ENCODE results near the gene SPR. TPM values are rescaled to one million over a fixed set of nuclear protein-coding genes. Genes with fewer than 3 reads are reported as not detected.
"Not testable (repeated sequence)": the region's sequence is repeated elsewhere in the genome, so short reads cannot be mapped to it uniquely, and the experiment has no call there.

SPR gene
- total RNA-seq, 1 experiment from 2014 or later: 65.8 TPM

DNA sequence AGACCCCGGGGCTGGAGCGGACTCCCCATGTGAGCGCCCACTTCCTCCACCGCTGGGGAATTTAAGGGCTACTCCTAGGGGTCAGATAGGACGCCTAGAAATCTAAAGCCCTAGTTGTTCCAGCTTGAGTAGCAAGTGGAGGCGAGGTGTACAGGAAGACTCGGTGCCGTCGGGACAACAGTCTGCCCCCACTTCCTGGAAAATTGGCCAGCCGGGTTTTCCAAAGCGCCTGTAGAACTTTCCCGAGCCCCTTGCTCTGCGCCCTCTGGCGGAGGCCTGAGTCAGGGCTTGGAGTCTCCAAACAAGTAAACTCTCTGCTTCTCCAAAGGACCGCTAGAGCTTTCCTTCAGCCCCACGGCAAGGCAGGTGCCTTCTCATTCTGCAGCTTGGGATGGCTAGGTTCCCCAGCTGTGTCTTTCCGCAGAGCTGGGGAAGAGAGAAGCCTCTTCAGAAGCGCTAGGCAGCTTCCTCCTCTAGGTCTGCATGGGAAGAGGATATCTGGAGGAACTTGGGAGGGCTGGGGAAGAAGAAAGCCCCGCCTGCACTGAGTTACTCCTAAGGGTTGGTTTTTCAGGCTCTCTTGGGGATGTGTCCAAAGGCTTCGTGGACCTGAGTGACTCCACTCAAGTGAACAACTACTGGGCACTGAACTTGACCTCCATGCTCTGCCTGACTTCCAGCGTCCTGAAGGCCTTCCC is 681 bp downstream of the SPR start:
- in situ Hi-C loops (cut with HindIII; ENCODE audit: low sequenced_read_pairs): no loop called here
- DNase-seq (ENCODE audit: low spot score): peak; percentile 89

DNA sequence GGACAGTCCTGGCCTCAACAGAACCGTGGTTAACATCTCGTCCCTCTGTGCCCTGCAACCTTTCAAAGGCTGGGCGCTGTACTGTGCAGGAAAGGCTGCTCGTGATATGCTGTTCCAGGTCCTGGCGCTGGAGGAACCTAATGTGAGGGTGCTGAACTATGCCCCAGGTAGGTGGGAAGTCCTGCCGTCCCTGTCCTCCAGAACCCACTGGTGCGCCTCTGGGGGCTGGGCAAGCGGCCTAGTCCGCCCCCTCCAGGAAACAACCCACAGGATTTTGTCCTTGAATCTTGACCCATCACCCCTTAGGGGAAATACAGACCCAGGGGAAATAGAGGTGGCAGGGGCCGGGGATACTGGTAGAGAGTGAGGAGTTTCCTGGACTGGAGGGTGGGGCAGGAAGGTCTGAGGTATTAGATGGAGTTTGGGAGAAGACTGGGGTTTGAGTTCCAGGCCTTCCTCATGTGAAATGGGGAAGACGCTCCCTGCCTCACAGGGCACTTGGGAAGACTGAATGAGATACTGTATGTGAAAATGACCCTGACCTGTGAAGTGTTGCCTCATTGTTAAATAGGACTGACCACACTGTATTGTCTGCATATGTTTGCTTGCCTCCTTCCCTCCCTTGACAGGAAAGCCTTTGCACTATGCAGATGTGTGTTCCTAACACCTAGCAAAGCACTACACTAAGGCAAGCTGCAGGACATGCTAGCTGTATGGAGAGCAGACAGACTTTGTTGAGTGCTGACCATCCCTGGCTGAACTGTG is 1.4 kb downstream of the SPR start:
- DNase-seq (ENCODE audit: low spot score): no peak
- in situ Hi-C loops (cut with HindIII; ENCODE audit: low sequenced_read_pairs): no loop called here

GRCh38 chr2:72889991-72890390 is 2.8 kb downstream of the SPR start:
- in situ Hi-C loops (cut with HindIII; ENCODE audit: low sequenced_read_pairs): no loop called here
- DNase-seq (ENCODE audit: low spot score): no peak

- in situ Hi-C loops (cut with HindIII; ENCODE audit: low sequenced_read_pairs): no loop called here
- DNase-seq (ENCODE audit: low spot score): no peak
These were observed 4.0 kb downstream of the SPR start for GRCh38 chr2:72891091-72891818.

DNA sequence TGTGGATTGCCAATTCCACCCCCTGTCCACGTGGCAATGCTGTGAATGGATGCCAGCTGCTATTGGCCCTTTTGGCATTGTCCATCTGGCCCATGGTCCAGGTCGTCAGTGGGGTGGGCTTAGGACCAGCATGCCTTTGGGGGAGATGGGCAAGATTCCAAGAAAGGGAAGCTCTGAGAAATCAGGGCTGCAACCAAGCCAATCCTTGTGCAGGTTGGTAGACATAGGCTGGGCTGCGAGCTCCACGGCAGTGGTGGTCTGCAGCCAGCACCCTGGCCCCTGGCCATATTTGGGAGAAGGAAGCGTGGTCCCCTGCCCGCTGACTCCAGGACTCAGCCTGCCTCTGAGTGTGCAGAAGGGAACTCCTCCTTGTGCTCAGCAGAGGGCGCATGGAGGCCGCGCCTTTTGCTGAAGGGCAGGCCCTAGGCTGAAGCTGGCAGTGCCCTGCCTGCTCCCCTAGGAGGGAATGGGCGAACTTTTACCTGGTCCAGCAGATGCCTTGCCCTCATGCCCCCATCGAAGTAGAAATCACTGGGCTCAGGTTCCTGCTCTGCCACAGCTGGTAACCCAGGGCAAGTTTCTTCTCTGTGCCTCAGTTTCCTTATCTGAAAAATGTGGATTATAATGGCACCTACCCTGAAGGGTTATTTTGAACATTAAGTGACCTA is 5.4 kb downstream of the SPR start:
- DNase-seq (ENCODE audit: low spot score): peak; percentile 78
- in situ Hi-C loops (cut with HindIII; ENCODE audit: low sequenced_read_pairs): no loop called here

DNA sequence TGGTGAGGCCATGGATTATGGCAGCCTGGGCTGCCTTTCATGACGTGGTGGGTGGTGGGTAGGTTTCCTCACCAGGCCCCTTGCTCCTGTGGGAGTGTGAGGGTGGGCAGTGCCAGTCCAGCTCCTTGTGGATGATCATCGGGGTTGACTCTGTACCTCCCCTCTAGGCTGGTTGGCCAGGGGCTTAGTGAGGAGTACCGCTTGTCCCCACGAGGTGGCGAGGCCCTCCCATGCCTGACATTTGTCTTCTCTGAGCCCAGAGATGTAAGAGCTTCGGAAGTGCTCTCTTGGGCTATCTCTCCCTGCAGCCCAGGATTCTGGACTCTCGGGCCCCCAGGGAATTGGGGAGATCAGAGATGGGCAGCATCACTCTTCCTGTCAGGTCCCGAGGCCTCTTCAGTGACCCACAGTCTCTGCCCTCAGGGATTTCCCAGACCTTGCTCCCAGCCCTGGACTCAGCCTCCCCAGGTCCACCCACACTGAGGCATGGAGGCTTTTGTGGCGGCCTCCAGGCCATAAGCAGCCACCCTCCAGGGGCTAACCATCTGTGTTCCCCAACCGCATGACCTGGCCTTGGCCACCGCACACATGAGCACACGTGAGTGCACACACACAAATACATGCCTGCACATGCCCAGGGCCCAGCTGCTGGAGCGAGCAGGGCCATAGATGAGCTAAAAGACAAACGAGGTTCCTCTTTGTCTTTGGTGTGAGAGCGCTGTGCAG is 6.5 kb downstream of the SPR start:
- in situ Hi-C loops (cut with HindIII; ENCODE audit: low sequenced_read_pairs): no loop called here
- peak; percentile 32 for DNase-seq (ENCODE audit: low spot score)

- in situ Hi-C loops (cut with HindIII; ENCODE audit: low sequenced_read_pairs): no loop called here
- DNase-seq (ENCODE audit: low spot score): no peak
These were observed 7.3 kb downstream of the SPR start for GRCh38 chr2:72894514-72894913.

- in situ Hi-C loops (cut with HindIII; ENCODE audit: low sequenced_read_pairs): no loop called here
- no peak for DNase-seq (ENCODE audit: low spot score)
These were observed 7.9 kb downstream of the SPR start for GRCh38 chr2:72895154-72895553.

GRCh38 chr2:72895759-72896281 is 8.6 kb downstream of the SPR start:
- in situ Hi-C loops (cut with HindIII; ENCODE audit: low sequenced_read_pairs): no loop called here
- no peak for DNase-seq (ENCODE audit: low spot score)

DNA sequence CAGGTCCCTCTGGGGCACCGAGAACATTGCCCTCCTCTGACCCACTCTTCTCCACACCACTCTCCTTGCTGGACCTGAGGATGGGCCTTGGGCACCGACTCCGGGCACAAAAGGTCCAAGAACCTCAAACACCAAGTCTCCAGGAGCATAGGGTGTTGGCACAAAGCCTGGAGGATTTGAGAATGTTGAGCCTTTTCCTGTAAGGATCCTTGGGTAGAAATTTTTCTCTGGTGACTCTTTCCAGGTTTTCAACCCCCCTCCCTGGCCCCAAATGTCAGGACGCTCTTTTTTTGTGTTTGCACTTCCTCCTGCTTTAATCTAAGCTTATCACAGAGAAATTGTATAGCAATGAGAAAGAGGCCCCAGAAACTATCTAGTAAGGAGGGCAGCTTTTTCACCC is 9.2 kb downstream of the SPR start:
- in situ Hi-C loops (cut with HindIII; ENCODE audit: low sequenced_read_pairs): no loop called here
- DNase-seq (ENCODE audit: low spot score): no peak

DNA sequence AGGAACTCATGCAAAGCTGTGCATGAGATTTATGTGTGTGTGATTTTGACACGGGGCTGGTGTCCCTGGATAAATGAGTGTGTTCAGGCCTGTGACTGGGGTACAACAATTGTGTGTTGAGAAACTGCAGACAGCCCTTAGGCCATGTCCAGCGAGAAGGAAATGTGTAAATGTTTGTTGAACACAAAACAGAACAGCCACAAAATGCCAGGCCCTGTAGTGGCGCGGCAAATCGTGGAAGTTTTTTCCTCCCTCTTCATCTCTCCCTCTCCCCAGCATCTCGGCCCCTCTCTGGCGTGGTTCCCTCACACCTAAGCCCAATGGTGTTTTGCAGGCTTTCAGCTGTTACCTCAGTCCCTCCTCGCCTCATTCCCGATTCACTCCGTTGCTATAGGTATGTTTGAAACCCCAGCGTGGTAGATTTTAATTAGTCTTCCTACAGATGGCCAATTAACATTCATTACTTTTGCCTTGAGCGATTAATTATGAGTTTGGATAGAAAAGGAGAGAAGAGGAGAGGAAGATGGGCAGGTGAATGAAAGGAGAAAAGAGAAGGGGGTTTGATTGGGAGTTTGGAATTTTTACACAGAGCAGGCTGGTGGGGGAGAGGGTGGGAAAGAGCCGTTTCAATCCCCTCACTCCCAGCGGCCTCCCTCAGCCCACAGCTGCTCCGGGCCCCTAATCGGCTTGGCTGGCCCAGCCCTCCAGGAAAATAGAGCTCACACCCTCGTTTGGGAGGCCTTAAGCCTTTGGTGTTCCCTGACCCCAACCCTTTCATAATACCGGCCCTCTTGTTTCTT is 10.8 kb downstream of the SPR start:
- DNase-seq (ENCODE audit: low spot score): no peak
- in situ Hi-C loops (cut with HindIII; ENCODE audit: low sequenced_read_pairs): no loop called here

DNA sequence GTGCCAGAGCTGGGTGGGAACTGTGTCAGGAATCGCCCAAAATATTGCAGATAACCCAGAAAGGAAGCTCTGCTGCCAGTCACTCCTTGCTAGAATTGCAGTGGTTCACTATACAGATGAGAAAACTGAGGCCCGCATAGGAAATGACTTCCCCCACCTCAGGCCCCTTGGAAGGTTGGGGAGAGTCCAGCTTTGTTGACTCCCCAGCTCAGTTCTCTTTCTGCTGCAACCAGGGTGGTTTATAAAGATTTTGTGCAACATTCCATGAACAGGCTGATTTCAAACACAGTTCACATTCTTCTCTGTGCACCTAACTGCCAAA is 11.3 kb downstream of the SPR start:
- DNase-seq (ENCODE audit: low spot score): no peak
- in situ Hi-C loops (cut with HindIII; ENCODE audit: low sequenced_read_pairs): no loop called here

DNA sequence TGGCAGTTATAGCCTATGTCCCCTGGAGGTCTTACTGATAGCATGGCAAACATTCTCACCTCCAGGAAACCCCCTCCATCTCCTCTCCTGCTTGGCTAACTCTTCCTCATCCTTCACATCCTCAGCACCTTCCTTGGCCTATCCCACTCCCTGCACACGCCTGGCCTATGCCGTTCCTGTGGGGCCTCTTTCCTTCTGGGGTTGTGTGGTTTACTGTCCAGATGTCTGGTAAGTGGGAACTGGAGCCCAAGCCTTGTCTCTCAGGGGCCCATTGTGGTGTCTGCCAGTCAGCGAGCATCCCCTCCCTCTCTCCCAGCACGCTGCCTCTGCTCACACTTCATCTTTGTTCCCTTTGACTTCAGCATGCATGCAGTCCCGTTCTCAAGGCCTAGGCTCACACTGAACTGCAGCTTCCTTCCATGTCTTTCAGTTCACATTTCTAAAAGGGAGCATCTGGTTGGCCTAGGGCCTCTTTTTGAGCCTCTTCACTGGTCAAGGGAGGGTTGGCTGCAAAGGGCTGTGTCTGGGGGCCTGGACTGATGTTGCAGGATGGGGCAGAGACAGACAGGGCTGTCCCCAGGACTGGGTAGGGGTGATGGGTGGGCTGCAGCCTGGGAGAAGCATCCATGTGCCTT is 13.1 kb downstream of the SPR start:
- in situ Hi-C loops (cut with HindIII; ENCODE audit: low sequenced_read_pairs): no loop called here
- no peak for DNase-seq (ENCODE audit: low spot score)

DNA sequence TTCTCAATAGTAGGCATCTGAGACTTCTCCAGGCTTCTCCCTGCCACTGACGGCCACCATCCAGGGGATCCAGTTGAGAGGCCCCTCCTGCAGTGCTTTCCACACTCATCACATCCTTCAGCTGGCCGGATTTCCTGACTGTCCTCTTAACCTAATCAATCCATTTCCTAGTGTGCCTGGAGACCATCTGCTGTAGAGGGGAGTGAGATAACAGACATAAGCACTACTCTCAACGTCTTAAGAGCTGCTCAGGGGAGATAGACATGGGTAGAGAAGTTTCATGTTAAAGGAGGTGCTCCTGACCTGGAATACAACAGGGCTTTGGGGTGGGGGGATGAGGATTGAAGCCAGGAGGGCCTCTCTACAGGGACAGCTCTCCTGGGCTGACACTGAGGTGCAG is 14.2 kb downstream of the SPR start:
- in situ Hi-C loops (cut with HindIII; ENCODE audit: low sequenced_read_pairs): no loop called here
- no peak for DNase-seq (ENCODE audit: low spot score)

DNA sequence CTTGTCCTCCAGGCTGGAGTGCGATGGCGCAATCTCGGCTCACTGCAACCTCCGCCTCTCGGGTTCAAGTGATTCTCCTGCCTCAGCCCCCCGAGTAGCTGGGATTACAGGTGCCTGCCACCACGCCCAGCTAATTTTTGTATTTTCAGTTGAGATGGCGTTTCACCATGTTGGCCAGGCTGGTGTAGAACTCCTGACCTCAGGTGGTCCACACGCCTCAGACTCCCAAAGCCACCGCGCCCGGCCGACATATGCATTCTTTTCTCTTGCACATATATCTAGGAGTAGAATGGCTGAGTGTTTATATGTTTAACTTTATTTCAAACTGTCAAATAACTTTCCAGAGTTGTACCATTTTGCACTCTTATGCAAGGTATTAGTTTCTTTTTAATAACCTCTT is 20.2 kb downstream of the SPR start:
- in situ Hi-C loops (cut with HindIII; ENCODE audit: low sequenced_read_pairs); DNase-seq (ENCODE audit: low spot score): not testable (repeated sequence)

- in situ Hi-C loops (cut with HindIII; ENCODE audit: low sequenced_read_pairs): no loop called here
- no peak for DNase-seq (ENCODE audit: low spot score)
These were observed 21.5 kb downstream of the SPR start for GRCh38 chr2:72908741-72909140.

- in situ Hi-C loops (cut with HindIII; ENCODE audit: low sequenced_read_pairs): no loop called here
- DNase-seq (ENCODE audit: low spot score): no peak
These were observed 24.0 kb downstream of the SPR start for GRCh38 chr2:72911256-72911655.

Measured in G401 (cell line).